H9 (cell line): Measurements from ENCODE around the gene C17orf50. TPM values are rescaled to one million over a fixed set of nuclear protein-coding genes. Genes with fewer than 3 reads are reported as not detected.
A peak's percentile ranks its signal among the peaks of the same experiment; 100 is the strongest.

ENCODE experiments used
- DNase-seq: peaks from one replicate; pipeline ENCODE4 v3.0.0-alpha.2; 2017
- H2AFZ ChIP-seq: one replicate; pipeline ENCODE4 v1.6.1; 2013; ENCODE audit warnings: mild to moderate bottlenecking, low read length, control low read depth, moderate library complexity
- H2AK5ac ChIP-seq: 2 replicates; pipeline ENCODE4 v1.6.1; 2013; ENCODE audit warnings: low read length, control low read depth, mixed read lengths; ENCODE audit not compliant: insufficient read length
- H2BK120ac ChIP-seq: one replicate; pipeline ENCODE4 v1.6.1; 2013; ENCODE audit warnings: low read depth, mild to moderate bottlenecking, low read length, control low read depth, inconsistent platforms; ENCODE audit not compliant: poor library complexity, severe bottlenecking
- H2BK12ac ChIP-seq: 2 replicates; pipeline ENCODE4 v1.6.1; 2013; ENCODE audit warnings: low read length, control low read depth, mixed read lengths, low read depth; ENCODE audit not compliant: insufficient read length
- H2BK15ac ChIP-seq: 2 replicates; pipeline ENCODE4 v1.6.1; 2013; ENCODE audit warnings: low read depth, low read length, control low read depth
- H2BK20ac ChIP-seq: one replicate; pipeline ENCODE4 v1.6.1; 2013; ENCODE audit warnings: low read depth, mild to moderate bottlenecking, low read length, control low read depth, inconsistent platforms; ENCODE audit not compliant: poor library complexity, severe bottlenecking
- H2BK5ac ChIP-seq: 2 replicates; pipeline ENCODE4 v1.6.1; 2013; ENCODE audit warnings: low read length, control low read depth, mixed read lengths; ENCODE audit not compliant: insufficient read length
- H3K14ac ChIP-seq: 2 replicates; pipeline ENCODE4 v1.6.1; 2013; ENCODE audit warnings: low read length, control low read depth; ENCODE audit not compliant: insufficient read depth
- H3K18ac ChIP-seq: 2 replicates; pipeline ENCODE4 v1.6.1; 2013; ENCODE audit warnings: low read depth, mild to moderate bottlenecking, mixed read lengths, low read length, control low read depth; ENCODE audit not compliant: insufficient read length
- H3K23ac ChIP-seq: 2 replicates; pipeline ENCODE4 v1.6.1; 2013; ENCODE audit warnings: low read length, control low read depth, mixed read lengths, low read depth; ENCODE audit not compliant: insufficient read length
- H3K23me2 ChIP-seq: 2 replicates; pipeline ENCODE4 v1.6.1; 2013; ENCODE audit warnings: low read depth, mild to moderate bottlenecking, mixed read lengths, low read length, control low read depth; ENCODE audit not compliant: insufficient read length, poor library complexity, severe bottlenecking
- H3K27ac ChIP-seq: 2 replicates; pipeline ENCODE4 v1.5.1; 2013; ENCODE audit warnings: low read length, control low read depth, mixed read lengths, low read depth; ENCODE audit not compliant: insufficient read length
- H3K27me3 ChIP-seq: 2 replicates; pipeline ENCODE4 v1.6.1; 2013; ENCODE audit warnings: low read length, control low read depth, inconsistent platforms; ENCODE audit not compliant: insufficient read depth
- H3K4ac ChIP-seq: 2 replicates; pipeline ENCODE4 v1.6.1; 2013; ENCODE audit warnings: low read depth, mild to moderate bottlenecking, control low read depth, inconsistent platforms, low read length, moderate library complexity
- H3K4me1 ChIP-seq: 2 replicates; pipeline ENCODE4 v1.6.1; 2013; ENCODE audit warnings: low read length, control low read depth, inconsistent platforms; ENCODE audit not compliant: insufficient read depth
- H3K4me2 ChIP-seq: 2 replicates; pipeline ENCODE4 v1.6.1; 2013; ENCODE audit warnings: low read length, control low read depth, mixed read lengths; ENCODE audit not compliant: insufficient read length, insufficient read depth
- H3K56ac ChIP-seq: 2 replicates; pipeline ENCODE4 v1.6.1; 2013; ENCODE audit warnings: low read depth, mild to moderate bottlenecking, mixed read lengths, low read length, control low read depth; ENCODE audit not compliant: insufficient read length
- H3K79me1 ChIP-seq: 2 replicates; pipeline ENCODE4 v1.6.1; 2013; ENCODE audit warnings: low read depth, mild to moderate bottlenecking, moderate library complexity, low read length, control low read depth, inconsistent platforms; ENCODE audit not compliant: insufficient read depth, poor library complexity, severe bottlenecking
- H3K79me2 ChIP-seq: 2 replicates; pipeline ENCODE4 v1.6.1; 2013; ENCODE audit warnings: low read length, control low read depth, inconsistent platforms; ENCODE audit not compliant: insufficient read depth
- H3K9ac ChIP-seq: 2 replicates; pipeline ENCODE4 v1.6.1; 2013; ENCODE audit warnings: low read length, control low read depth, mixed read lengths; ENCODE audit not compliant: insufficient read length; ENCODE audit errors: extremely low read depth
- H3K9me3 ChIP-seq: one replicate; pipeline ENCODE4 v1.6.1; 2013; ENCODE audit warnings: low read depth, low read length, inconsistent platforms; ENCODE audit not compliant: control insufficient read depth
- H3T11ph ChIP-seq: one replicate; pipeline ENCODE4 v1.6.1; 2013; ENCODE audit warnings: mild to moderate bottlenecking, low read length, control low read depth, inconsistent platforms
- H4K20me1 ChIP-seq: one replicate; pipeline ENCODE4 v1.6.1; 2013; ENCODE audit not compliant: control insufficient read depth, insufficient read length, insufficient read depth
- H4K5ac ChIP-seq: 2 replicates; pipeline ENCODE4 v1.6.1; 2013; ENCODE audit warnings: low read depth, mild to moderate bottlenecking, mixed read lengths, low read length, control low read depth; ENCODE audit not compliant: insufficient read length
- H4K8ac ChIP-seq: replicated peaks from 2 replicates; pipeline ENCODE4 v1.6.1; 2013; ENCODE audit warnings: low read length, control low read depth, mixed read lengths, low read depth; ENCODE audit not compliant: insufficient read length
- H4K91ac ChIP-seq: 2 replicates; pipeline ENCODE4 v1.6.1; 2013; ENCODE audit warnings: low read depth, mild to moderate bottlenecking, moderate library complexity, mixed read lengths, low read length, control low read depth; ENCODE audit not compliant: insufficient read length
- H3K27ac Mint-ChIP-seq, 3 experiments: 2 replicates in 2 of 3; 3 replicates in 1 of 3; pipeline ENCODE4 v1.8.0; 2020 to 2021; ENCODE audit warnings: mixed read lengths in 3 of 3, mild to moderate bottlenecking in 1 of 3, moderate library complexity in 1 of 3
- H3K27me3 Mint-ChIP-seq: 2 replicates; pipeline ENCODE4 v1.8.0; 2021; ENCODE audit warnings: low read depth, mild to moderate bottlenecking, moderate library complexity, mixed read lengths
- H3K36me3 Mint-ChIP-seq, 3 experiments: 2 replicates in 2 of 3; 3 replicates in 1 of 3; pipeline ENCODE4 v1.8.0; 2020 to 2021; ENCODE audit warnings: low read depth in 3 of 3, mixed read lengths in 3 of 3; ENCODE audit not compliant: insufficient read depth in 1 of 3
- H3K4me1 Mint-ChIP-seq, 2 experiments: 2 replicates each; pipeline ENCODE4 v1.8.0; 2020; ENCODE audit warnings: mixed read lengths in 2 of 2
- H3K4me3 Mint-ChIP-seq, 2 experiments: 2 replicates in 1 of 2; 3 replicates in 1 of 2; pipeline ENCODE4 v1.8.0; 2020 to 2021; ENCODE audit warnings: mild to moderate bottlenecking in 2 of 2, mixed read lengths in 2 of 2, moderate library complexity in 1 of 2
- H3K9me3 Mint-ChIP-seq, 2 experiments: 2 replicates in 1 of 2; 3 replicates in 1 of 2; pipeline ENCODE4 v1.8.0; 2020; ENCODE audit warnings: mild to moderate bottlenecking in 2 of 2, mixed read lengths in 2 of 2, moderate library complexity in 1 of 2
- WGBS: extraction: QIAGEN DNeasy Blood & Tissue Kit; methylation state at CpG from one replicate; pipeline ENCODE4 v1.1.7; 2013; ENCODE audit warnings: missing lambda C conversion rate, low lambda C conversion rate, mixed read lengths; ENCODE audit not compliant: insufficient read length; ENCODE audit errors: extremely low coverage; 5-methylcytosine and 5-hydroxymethylcytosine counted together
- total RNA-seq: library from RNA; stranded (reverse); gene quantifications from 2 replicates; pipeline ENCODE4 v1.2.1, GENCODE V29; 2021
- TF ChIP-seq, protein P1 (sequence below): fragments of 200-600 bp; sonication (generic); conservative IDR thresholded peaks from 3 replicates; pipeline ENCODE4 v1.8.0; 2021; ENCODE audit warnings: antibody characterized with exemption, mild to moderate bottlenecking

C17orf50 gene
- total RNA-seq, 1 experiment from 2014 or later = not detected

DNA sequence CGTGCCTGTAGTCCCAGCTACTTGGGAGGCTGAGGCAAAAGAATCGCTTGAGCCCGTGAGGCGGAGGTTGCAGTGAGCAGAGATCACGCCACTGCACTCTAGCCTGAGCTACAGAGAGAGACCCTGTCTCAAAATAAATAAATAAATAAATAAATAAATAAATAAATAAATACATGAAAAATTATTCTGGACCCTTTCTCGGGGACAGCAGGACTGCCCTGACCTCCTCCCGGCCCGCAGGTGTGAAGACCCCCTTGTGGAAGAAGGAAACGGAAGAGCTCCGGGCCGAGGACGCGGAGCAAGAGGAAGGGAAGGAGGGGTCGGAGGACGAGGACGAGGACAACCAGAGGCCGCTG is 3.1 kb downstream of the C17orf50 start:
- H3K56ac ChIP-seq = no peak overlapping the region
- H2BK20ac ChIP-seq = no peak overlapping the region
- no peaks in the 10 kb centered on the region for H3K9me3 ChIP-seq
- peaks cover 14 to 17% of the 10 kb centered on the region in 2 experiments for H3K4me1 Mint-ChIP-seq
- no peak overlapping the region for H3K14ac ChIP-seq
- DNase-seq = no peak
- TF ChIP-seq, protein P1, sequence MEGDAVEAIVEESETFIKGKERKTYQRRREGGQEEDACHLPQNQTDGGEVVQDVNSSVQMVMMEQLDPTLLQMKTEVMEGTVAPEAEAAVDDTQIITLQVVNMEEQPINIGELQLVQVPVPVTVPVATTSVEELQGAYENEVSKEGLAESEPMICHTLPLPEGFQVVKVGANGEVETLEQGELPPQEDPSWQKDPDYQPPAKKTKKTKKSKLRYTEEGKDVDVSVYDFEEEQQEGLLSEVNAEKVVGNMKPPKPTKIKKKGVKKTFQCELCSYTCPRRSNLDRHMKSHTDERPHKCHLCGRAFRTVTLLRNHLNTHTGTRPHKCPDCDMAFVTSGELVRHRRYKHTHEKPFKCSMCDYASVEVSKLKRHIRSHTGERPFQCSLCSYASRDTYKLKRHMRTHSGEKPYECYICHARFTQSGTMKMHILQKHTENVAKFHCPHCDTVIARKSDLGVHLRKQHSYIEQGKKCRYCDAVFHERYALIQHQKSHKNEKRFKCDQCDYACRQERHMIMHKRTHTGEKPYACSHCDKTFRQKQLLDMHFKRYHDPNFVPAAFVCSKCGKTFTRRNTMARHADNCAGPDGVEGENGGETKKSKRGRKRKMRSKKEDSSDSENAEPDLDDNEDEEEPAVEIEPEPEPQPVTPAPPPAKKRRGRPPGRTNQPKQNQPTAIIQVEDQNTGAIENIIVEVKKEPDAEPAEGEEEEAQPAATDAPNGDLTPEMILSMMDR = no peak
- H3K4me2 ChIP-seq = peak overlapping the region; percentile 39
- H3K9me3 Mint-ChIP-seq = no peaks in the 10 kb centered on the region; a peak in 3 of 5 replicates
- no peak overlapping the region for H3K4ac ChIP-seq
- WGBS = no CpG with 5 or more reads among the region's 17 CpGs
- H4K91ac ChIP-seq = no peak overlapping the region
- no peak overlapping the region for H2BK12ac ChIP-seq
- no peak overlapping the region for H3K18ac ChIP-seq
- no peaks in the 10 kb centered on the region for H3K79me2 ChIP-seq
- H3T11ph ChIP-seq = no peak overlapping the region
- H3K27me3 ChIP-seq = peaks cover 2% of the 10 kb centered on the region; the same call in 1 of the 2 replicates
- H3K23ac ChIP-seq = no peak overlapping the region
- H2BK5ac ChIP-seq = no peak overlapping the region
- H3K4me1 ChIP-seq = no peaks in the 10 kb centered on the region; the same call in 1 of the 2 replicates
- no peak overlapping the region for H3K27ac ChIP-seq
- no peak overlapping the region for H2AFZ ChIP-seq
- no peak overlapping the region for H3K27ac Mint-ChIP-seq
- no peak overlapping the region for H4K8ac ChIP-seq
- no peak overlapping the region for H4K5ac ChIP-seq
- H3K9ac ChIP-seq = no peak overlapping the region
- H4K20me1 ChIP-seq = no peaks in the 10 kb centered on the region
- no peak overlapping the region for H2AK5ac ChIP-seq
- H3K36me3 Mint-ChIP-seq = no peaks in the 10 kb centered on the region; a peak in 2 of 7 replicates
- peak overlapping the region; percentile 40 to 78; a peak in 4 of 5 replicates for H3K4me3 Mint-ChIP-seq
- H2BK15ac ChIP-seq = no peak overlapping the region
- H3K27me3 Mint-ChIP-seq = peaks cover 28% of the 10 kb centered on the region
- H3K23me2 ChIP-seq = peaks cover 5% of the 10 kb centered on the region
- no peaks in the 10 kb centered on the region for H3K79me1 ChIP-seq
- no peak overlapping the region for H2BK120ac ChIP-seq
